ENCODE measurements around the gene ALDH1L2. TPM values are rescaled to one million over a fixed set of nuclear protein-coding genes. Genes with fewer than 3 reads are reported as not detected.

Gene ALDH1L2
- total and polyA plus RNA-seq, 4 donors = 0.03 to 0.25 (median 0.15) TPM

GRCh38 chr12:105106621-105107020 lies 22.4 kb upstream of the ALDH1L2 start:
- DNase-seq (ENCODE audit: low spot score) = no peak
- TF ChIP-seq JUND (IDR thresholded peaks at IDR 0.05) = no peak
- TF ChIP-seq, protein P1, sequence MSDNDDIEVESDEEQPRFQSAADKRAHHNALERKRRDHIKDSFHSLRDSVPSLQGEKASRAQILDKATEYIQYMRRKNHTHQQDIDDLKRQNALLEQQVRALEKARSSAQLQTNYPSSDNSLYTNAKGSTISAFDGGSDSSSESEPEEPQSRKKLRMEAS (IDR thresholded peaks at IDR 0.05) = no peak
- TF ChIP-seq FOXA1 (IDR thresholded peaks at IDR 0.05) = no peak
- no peak for TF ChIP-seq FOXA2 (IDR thresholded peaks at IDR 0.05)
- H3K9ac ChIP-seq (ENCODE audit: low read depth in 1 of 2, low read length in 2 of 2) = peak overlapping the region in 1 of 2 donors; percentile 87
- peak overlapping the region in 1 of 2 donors; percentile 96 for H3K27ac ChIP-seq (ENCODE audit: low read depth in 1 of 2, low read length in 2 of 2)
- H3K9me3 ChIP-seq (ENCODE audit: control insufficient read depth in 4 of 4, low read length in 3 of 4) = no peaks in the 10 kb centered on the region
- peaks cover 7 to 26% (median 22%) of the 10 kb centered on the region in 4 donors for H3K4me1 ChIP-seq (ENCODE audit: control insufficient read depth in 4 of 4, insufficient read depth in 4 of 4, low read length in 3 of 4)
- peak overlapping the region; percentile 79 to 92 (median 90) for H3K4me3 ChIP-seq (ENCODE audit: low read depth in 1 of 3, low read length in 3 of 3)
- WGBS = 44% methylated on average over 7 of the region's 7 CpGs
- no peaks in the 10 kb centered on the region for H3K36me3 ChIP-seq (ENCODE audit: control insufficient read depth in 4 of 4, insufficient read depth in 3 of 4, low read depth in 1 of 4, low read length in 3 of 4)
- no peaks in the 10 kb centered on the region for H3K27me3 ChIP-seq (ENCODE audit: control insufficient read depth in 4 of 4, insufficient read depth in 4 of 4, low read length in 3 of 4)

GRCh38 chr12:105104762-105105161 lies 20.5 kb upstream of the ALDH1L2 start:
- TF ChIP-seq FOXA2 (IDR thresholded peaks at IDR 0.05) (no peak), NR2F2 (IDR thresholded peaks at IDR 0.05) (no peak), ZBTB33 (IDR thresholded peaks at IDR 0.05) (no peak), JUND (IDR thresholded peaks at IDR 0.05) (no peak), CTCF (IDR thresholded peaks at IDR 0.05; ENCODE audit: low read depth, low read length, missing input control) (no peak), SP1 (IDR thresholded peaks at IDR 0.05) (no peak), ATF3 (IDR thresholded peaks at IDR 0.05) (no peak), RAD21 (IDR thresholded peaks at IDR 0.05) (no peak), FOXA1 (IDR thresholded peaks at IDR 0.05) (no peak), GABPA (IDR thresholded peaks at IDR 0.05 in 1 of 2, conservative IDR thresholded peaks at IDR 0.05 in 1 of 2) (no peak)
- TF ChIP-seq, protein P1 (IDR thresholded peaks at IDR 0.05) = no peak
- H3K4me1 ChIP-seq (ENCODE audit: control insufficient read depth in 4 of 4, insufficient read depth in 4 of 4, low read length in 3 of 4) = peaks cover 6 to 20% (median 10%) of the 10 kb centered on the region in 4 donors
- no peak for DNase-seq (ENCODE audit: low spot score)
- H3K9me3 ChIP-seq (ENCODE audit: control insufficient read depth in 4 of 4, low read length in 3 of 4) = no peaks in the 10 kb centered on the region
- no peak overlapping the region for H3K9ac ChIP-seq (ENCODE audit: low read depth in 1 of 2, low read length in 2 of 2)
- 81% methylated on average over 1 of the region's 1 CpG for WGBS
- H3K27me3 ChIP-seq (ENCODE audit: control insufficient read depth in 4 of 4, insufficient read depth in 4 of 4, low read length in 3 of 4) = no peaks in the 10 kb centered on the region
- no peak overlapping the region for H3K4me3 ChIP-seq (ENCODE audit: low read depth in 1 of 3, low read length in 3 of 3)
- no peak overlapping the region for H3K27ac ChIP-seq (ENCODE audit: low read depth in 1 of 2, low read length in 2 of 2)
- H3K36me3 ChIP-seq (ENCODE audit: control insufficient read depth in 4 of 4, insufficient read depth in 3 of 4, low read depth in 1 of 4, low read length in 3 of 4) = no peaks in the 10 kb centered on the region

DNA sequence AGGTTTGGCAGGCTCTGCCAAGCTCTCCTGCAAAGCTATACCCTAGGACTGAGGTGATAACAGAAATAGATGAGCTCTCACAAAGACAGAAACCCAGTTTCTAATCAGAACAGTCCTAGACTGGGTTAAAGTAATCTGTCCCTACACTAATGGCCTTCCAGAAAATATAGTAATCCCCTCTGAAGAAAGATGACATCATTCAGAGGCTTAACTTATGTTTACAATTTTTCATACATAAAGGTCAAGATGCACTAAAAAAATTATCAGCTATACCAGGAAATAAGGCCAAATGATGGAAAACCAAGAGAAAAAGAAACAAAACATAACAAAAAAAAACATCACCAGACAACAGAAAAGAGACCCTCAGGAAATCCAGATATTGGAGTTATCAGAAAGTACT lies 18.4 kb upstream of the ALDH1L2 start:
- Histone ChIP-seq H3K4me3 (ENCODE audit: low read depth in 1 of 3, low read length in 3 of 3) (no peak overlapping the region), H3K36me3 (ENCODE audit: control insufficient read depth in 4 of 4, insufficient read depth in 3 of 4, low read depth in 1 of 4, low read length in 3 of 4) (no peaks in the 10 kb centered on the region), H3K27ac (ENCODE audit: low read depth in 1 of 2, low read length in 2 of 2) (no peak overlapping the region), H3K27me3 (ENCODE audit: control insufficient read depth in 4 of 4, insufficient read depth in 4 of 4, low read length in 3 of 4) (no peaks in the 10 kb centered on the region), H3K9ac (ENCODE audit: low read depth in 1 of 2, low read length in 2 of 2) (no peak overlapping the region), H3K4me1 (ENCODE audit: control insufficient read depth in 4 of 4, insufficient read depth in 4 of 4, low read length in 3 of 4) (peaks cover 0 to 10% (median 3%) of the 10 kb centered on the region in 4 donors), H3K9me3 (ENCODE audit: control insufficient read depth in 4 of 4, low read length in 3 of 4) (no peaks in the 10 kb centered on the region)
- TF ChIP-seq HNF4G (IDR thresholded peaks at IDR 0.05) = no peak
- TF ChIP-seq, protein P1 (IDR thresholded peaks at IDR 0.05) = no peak
- no peak for TF ChIP-seq ATF3 (IDR thresholded peaks at IDR 0.05)
- no peak for TF ChIP-seq TAF1 (conservative IDR thresholded peaks at IDR 0.05)
- no peak for TF ChIP-seq RXRA (IDR thresholded peaks at IDR 0.05)
- DNase-seq (ENCODE audit: low spot score) = no peak
